Measurements from ENCODE around the gene SLC66A2.

The SLC66A2 gene

GRCh38 chr18:79948719-79949411, 2.6 kb downstream of the SLC66A2 start:
- CTCF ChIA-PET = no interaction called here
- POLR2A ChIA-PET (ENCODE audit: low non-redundant PET) = no interaction called here
- H3K27ac ChIP-seq = no peak overlapping the region
- TF ChIP-seq, protein P1, sequence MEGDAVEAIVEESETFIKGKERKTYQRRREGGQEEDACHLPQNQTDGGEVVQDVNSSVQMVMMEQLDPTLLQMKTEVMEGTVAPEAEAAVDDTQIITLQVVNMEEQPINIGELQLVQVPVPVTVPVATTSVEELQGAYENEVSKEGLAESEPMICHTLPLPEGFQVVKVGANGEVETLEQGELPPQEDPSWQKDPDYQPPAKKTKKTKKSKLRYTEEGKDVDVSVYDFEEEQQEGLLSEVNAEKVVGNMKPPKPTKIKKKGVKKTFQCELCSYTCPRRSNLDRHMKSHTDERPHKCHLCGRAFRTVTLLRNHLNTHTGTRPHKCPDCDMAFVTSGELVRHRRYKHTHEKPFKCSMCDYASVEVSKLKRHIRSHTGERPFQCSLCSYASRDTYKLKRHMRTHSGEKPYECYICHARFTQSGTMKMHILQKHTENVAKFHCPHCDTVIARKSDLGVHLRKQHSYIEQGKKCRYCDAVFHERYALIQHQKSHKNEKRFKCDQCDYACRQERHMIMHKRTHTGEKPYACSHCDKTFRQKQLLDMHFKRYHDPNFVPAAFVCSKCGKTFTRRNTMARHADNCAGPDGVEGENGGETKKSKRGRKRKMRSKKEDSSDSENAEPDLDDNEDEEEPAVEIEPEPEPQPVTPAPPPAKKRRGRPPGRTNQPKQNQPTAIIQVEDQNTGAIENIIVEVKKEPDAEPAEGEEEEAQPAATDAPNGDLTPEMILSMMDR (conservative IDR thresholded peaks at IDR 0.05; ENCODE audit: low read depth) = no peak
- no peak for DNase-seq (ENCODE audit: low spot score)

DNA sequence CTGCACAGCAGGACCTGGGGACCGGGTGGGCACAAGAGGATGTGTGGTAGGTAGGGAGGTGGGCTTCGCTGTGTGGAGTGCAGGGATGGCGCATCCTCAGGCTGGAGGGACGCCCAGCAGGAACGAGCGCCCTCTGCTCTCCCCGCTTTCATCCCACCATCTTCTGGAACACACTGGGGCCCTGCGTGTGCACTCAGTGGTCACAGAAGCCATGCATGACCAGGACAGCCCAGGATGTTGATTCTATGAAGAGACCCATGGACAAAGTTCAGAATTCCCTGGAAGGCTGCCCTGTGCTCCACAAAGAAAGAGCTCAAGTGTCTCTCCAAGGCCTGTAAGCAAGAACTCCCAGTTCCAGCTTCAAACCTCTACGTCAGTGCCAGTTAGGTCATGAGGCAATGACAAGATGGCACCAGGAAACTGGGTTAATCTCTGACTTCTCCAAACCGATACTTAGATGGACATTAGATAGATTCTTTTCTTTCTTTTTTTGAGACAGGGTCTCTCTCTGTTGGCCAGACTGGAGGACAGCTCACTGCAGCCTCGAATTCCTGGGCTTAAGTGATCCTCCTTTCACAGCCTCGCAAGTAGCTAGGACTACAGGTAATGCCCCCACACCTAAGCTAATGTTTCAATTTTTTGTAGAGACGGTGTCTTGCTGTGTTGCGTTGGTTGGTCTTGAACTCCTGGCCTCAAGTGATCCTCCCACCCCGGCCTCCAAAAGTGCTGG, 3.4 kb downstream of the SLC66A2 start:
- POLR2A ChIA-PET (ENCODE audit: low non-redundant PET) = no interaction called here
- CTCF ChIA-PET = no interaction called here
- H3K27ac ChIP-seq = no peak overlapping the region; the same call in 1 of the 2 replicates
- DNase-seq (ENCODE audit: low spot score) = no peak
- TF ChIP-seq, protein P1 (conservative IDR thresholded peaks at IDR 0.05; ENCODE audit: low read depth) = no peak

- DNase-seq (ENCODE audit: low spot score) = peak; percentile 36
- TF ChIP-seq, protein P1 (conservative IDR thresholded peaks at IDR 0.05; ENCODE audit: low read depth) = no peak
- ChIA-PET CTCF (interaction anchor here (1.0 kb wide), 1 partner anchor 15 kb away, joined by 5 read pairs; no protein-coding TSS in a partner anchor), POLR2A (ENCODE audit: low non-redundant PET) (no interaction called here)
- H3K27ac ChIP-seq = peak overlapping the region; percentile 42
Measured at GRCh38 chr18:79947054-79947755, 4.2 kb downstream of the SLC66A2 start.

DNA sequence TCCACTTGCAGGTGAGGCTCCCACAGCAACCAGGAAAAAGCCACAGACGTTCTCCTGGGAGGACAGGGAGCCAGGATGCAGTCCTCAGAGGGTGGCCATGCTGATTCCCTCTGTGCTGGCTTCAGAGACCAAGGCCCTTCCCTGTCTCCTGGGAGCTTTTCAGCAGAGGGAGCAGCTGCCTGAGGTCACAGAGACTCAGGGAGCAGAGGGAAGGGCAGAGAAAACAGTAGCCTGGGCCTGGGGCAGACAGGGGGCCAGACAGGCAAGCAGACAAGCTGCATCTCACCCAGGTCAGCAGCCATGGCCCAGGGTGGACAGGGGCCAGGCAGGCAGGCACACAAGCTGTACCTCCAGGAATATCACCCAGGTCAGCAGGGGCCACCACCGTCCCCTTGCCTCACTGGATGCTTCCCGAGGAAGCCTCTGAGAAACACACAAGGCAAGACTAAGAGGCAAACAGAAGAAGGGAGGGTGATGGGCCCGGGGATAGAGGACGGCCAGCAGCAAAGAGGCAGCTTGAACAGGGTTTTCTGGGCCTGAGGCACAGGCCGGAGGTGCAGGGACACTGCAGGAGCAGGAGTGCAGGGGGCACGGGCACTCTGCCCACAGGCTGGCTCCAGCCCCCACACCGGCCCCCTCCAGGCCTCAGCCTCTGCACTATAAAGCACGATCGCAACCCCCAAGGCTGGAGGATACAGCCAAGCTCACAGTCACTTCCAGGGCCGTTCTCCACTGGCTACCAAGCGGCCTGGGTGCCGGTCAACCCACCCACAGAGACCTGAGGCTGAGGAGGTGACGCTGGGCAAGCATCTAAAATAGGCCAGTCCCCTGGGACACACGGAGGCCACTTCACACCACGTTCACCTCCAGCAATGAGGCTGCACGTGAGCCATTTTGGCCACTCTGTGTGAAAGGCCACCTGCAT, 6.1 kb downstream of the SLC66A2 start:
- TF ChIP-seq, protein P1 (conservative IDR thresholded peaks at IDR 0.05; ENCODE audit: low read depth) = no peak
- DNase-seq (ENCODE audit: low spot score) = no peak
- POLR2A ChIA-PET (ENCODE audit: low non-redundant PET) = no interaction called here
- CTCF ChIA-PET = no interaction called here
- no peak overlapping the region for H3K27ac ChIP-seq

GRCh38 chr18:79944746-79945117, 6.7 kb downstream of the SLC66A2 start:
- ChIA-PET CTCF (interaction anchor here (0.6 kb wide), 1 partner anchor 51 kb away, joined by 3 read pairs; no protein-coding TSS in a partner anchor), POLR2A (ENCODE audit: low non-redundant PET) (interaction anchor here (0.7 kb wide), 1 partner anchor 22 kb away, joined by 9 read pairs; no protein-coding TSS in a partner anchor)
- DNase-seq (ENCODE audit: low spot score) = no peak
- 0 out of 2 replicates have a peak overlapping the region, but pooled peaks have one; percentile 15 for H3K27ac ChIP-seq
- TF ChIP-seq, protein P1 (conservative IDR thresholded peaks at IDR 0.05; ENCODE audit: low read depth) = no peak
